Measurements from ENCODE around the gene SOSTDC1.
"Not testable (repeated sequence)": the region's sequence is repeated elsewhere in the genome, so short reads cannot be mapped to it uniquely, and the experiment has no call there.

The SOSTDC1 gene

DNA sequence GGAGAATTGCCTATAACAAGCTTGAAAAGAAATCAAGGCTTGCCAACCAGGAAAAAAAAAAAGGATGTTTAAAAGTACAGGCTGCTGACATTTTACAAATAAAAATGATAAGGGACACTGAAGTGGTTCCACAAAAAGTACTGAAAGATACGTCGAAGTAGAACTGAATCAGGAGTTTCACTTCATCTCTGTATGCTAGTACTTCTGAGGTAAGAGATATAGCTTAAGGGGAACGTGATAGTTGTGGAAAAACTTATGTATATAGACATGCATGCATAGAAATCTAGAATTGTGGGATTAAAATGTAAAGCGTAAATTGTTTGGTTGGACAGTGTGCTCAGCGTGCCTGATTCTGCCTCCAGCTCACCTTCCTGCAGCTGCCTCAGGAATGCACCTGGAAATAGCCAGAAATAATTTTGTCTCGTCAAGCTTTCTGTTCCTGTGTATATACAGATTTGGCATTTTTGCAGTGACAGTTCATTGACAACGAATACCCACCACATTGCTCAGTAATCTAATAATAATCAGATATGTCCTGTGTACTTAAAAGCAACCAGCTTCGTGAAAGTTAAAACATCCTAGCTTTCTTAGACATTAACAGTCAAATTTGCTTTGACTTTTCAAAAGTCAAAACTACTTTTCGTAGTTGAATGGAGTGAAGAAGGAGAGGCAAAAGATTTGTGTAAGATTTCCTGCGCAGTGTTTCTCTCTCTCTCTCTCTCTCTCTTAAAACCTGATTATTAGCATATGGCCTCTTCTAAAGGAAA is 1.4 kb downstream of the SOSTDC1 start:
- no peak for FAIRE-seq
- no peak for DNase-seq (ENCODE audit: extremely low spot score, insufficient read length, low read depth)

DNA sequence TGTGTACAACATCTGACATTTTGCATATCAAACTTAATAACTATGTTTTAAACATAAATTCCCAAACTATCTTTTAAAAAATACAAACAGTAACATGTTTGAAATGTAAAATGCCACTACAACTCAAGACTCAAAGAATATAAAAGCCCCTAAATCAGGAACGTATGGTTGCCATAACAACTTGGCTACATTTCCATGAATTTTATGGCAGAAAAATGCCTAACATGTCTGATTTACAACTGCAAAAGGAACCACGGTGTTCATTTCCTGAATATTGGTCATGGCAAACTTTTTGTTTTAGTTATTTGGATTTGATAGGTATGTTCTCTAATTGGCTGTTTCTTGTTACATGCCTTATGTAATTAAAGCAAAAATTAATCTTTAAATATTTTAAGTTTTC is 2.0 kb downstream of the SOSTDC1 start:
- DNase-seq (ENCODE audit: extremely low spot score, insufficient read length, low read depth) (no peak), FAIRE-seq (no peak)

DNA sequence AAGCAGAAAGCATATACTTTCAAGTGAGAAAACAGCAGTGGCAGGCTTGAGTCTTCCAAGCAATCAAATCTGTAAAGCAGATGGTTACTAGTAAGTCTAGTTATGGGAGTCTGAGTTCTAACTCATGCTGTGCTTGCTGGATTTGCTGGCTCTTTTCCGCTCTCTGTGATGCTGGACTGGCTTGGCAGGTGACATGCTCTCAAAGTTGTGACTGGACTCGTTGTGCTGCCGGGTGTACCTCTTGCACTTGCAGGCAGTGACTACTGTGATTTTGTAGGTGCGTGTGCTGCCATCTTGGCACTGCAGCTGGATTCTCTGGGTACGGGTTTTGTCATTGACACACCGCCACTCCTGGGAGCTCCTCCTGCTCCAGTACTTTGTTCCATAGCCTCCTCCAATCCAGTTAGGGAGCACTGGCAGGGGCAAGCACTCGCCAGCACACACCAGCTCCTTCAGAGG is 3.1 kb downstream of the SOSTDC1 start:
- DNase-seq (ENCODE audit: extremely low spot score, insufficient read length, low read depth) (no peak), FAIRE-seq (no peak)

DNA sequence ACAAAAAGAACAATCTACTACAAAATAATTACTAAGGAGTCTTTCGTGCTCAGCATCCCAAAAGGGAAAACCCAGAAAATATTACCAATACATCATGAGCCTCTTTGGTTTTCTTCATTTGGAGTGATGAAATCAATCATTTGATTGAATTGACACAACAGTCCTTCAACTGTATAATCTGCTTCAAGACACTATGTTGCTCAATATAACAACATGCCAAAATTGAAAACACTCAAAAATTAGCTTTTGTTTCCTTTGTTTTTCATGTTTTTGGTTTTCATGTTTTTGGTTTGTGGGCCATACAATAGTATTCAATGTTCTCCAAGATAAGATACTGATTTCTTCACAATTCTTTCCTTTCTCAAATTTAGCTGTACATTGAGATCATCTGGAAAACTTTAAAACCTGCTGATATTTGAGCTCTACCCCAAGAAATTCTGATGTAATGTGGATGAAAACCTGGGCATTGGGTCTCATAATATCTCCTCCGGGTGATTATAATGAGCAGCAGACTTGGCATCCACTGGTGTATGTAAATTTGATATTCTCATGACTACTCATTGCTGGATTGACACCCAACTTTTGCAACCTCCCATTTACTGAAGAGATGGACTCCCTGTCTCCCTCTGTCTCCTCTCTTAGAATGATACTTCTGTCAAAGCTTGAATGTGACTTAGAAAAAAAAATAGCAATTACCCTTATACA is 4.6 kb downstream of the SOSTDC1 start:
- DNase-seq (ENCODE audit: extremely low spot score, insufficient read length, low read depth) (no peak), FAIRE-seq (no peak)

DNA sequence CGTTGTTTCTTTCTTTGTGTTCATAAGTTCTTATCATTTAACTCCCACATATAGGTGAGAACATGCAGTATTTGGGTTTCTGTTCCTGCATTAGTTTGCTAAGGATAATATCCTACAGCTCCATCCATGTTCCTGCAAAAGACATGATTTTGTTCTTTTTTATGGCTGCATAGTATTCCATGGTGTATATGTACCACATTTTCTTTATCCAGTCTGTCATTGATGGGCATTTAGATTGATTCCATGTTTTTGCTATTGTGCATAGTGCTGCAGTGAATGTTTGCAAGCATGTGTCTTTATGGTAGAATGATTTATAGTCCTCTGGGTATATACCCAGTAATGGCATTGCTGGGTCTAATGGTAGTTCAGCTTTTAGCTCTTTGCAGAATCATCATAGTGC is 9.2 kb downstream of the SOSTDC1 start:
- not testable (repeated sequence) for DNase-seq (ENCODE audit: extremely low spot score, insufficient read length, low read depth); FAIRE-seq

DNA sequence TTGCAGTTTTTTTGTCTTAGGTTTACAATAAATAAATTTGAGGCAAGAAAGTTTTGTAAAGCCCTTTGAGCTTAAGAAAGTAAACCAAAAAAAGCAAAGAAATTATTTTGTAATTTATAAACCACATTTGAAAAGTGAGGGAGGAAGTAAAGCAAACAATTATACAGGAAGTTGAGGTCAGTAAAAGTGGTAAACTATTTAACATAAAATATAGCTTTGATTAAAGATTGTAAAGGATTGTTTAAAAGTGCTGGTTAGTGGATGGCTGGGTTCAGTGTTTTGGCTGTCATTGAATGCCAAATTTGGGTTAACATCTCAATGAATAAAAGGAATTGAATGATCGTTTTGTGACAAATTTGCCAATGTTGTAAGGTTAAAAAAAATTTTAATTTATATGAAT is 9.9 kb downstream of the SOSTDC1 start:
- DNase-seq (ENCODE audit: extremely low spot score, insufficient read length, low read depth) (no peak), FAIRE-seq (no peak)

DNA sequence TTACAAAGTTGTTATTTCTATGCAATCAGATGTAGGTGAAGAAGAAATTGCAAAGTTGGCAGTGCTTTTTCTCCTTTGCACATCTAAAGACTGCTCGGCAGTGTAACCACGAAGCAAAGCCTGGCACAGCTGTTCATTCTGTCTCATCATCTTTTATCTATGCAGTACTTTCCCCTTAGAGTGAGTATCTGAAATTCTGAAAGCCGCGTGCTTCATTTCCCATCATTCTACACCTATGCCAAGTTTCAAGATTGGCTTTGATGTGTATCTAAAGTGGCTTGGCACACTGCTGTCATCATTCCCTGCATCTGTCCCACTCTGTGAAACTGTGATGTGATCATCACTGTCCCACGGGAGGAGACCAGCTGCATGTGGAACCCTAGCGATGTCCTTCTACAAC is 15.2 kb downstream of the SOSTDC1 start:
- no peak for FAIRE-seq
- no peak for DNase-seq (ENCODE audit: extremely low spot score, insufficient read length, low read depth)

DNA sequence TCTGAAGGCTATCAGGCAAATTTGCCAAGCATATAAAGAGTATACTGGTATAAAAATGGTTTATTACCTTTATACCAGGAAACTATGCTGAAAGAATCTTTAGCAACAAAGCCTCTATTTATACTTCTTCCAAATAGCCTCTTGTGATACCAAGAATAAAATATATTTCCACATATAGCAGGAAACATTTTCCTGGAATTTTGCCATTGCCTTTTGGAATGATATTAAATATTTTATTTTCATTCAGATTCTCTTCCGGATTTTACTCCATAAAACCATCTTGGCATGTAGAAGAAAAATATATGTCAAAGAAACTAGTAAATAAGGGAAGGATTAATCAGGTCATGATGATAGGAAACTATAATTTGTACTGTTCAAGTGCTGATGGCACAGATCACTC is 17.7 kb downstream of the SOSTDC1 start:
- FAIRE-seq = no peak
- no peak for DNase-seq (ENCODE audit: extremely low spot score, insufficient read length, low read depth)

DNA sequence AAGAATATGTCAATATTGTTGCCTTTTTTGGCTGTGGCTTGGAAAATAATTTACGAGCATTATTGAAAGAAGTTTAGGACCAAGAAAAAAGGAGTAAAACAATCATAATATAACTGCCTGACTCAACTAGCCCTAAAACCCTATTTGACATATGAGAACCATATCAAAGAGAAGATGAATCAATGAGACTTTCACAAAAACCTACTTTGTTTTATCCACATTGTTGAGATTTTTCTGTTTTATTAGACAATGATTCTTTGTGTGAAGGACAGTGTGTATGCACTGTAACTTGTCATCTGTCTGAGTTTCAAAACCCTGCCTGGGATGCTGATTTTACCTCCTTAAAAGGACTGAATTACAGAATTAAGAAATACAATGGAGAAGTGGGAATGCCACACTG is 19.0 kb downstream of the SOSTDC1 start:
- no peak for FAIRE-seq

DNA sequence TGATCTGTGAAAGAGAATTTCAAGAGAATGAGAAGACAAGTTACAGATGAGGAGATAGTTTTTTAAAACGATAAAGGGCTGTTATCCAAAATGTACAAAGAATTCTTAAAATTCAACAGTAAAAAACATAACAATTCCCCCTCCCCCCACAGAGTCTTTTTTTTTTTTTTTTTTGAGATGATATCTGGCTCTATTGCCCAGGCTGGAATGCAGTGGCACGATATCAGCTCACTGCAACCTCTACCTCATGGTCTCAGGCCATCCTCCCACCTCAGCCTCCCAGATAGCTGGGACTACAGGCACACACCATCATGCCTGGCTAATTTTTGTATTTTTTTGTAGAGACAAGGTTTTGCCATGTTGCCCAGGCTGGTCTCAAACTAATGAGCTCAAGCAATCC is 21.7 kb downstream of the SOSTDC1 start:
- not testable (repeated sequence) for FAIRE-seq; DNase-seq (ENCODE audit: extremely low spot score, insufficient read length, low read depth)

More for the DNA sequence above, 19.0 kb downstream of the SOSTDC1 start:
- DNase-seq (ENCODE audit: extremely low spot score, insufficient read length, low read depth) = no peak

DNA sequence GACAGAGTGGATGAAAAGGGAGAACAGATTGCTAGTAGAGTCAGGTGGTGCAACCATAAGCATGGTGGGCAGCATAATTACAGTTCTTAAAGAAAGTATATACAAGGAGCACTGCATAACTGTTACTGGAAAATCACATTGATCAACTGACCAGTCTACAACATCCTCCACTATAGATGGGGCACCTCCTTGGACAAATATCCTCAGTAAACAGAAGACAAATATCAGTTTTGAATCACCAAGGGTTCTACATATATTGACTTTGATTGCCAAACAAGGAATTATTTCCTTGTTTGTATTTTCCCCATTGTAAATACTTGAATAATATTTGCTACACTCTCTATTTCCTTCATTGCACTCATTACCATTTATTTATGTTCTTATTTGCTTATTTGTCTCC is 26.6 kb downstream of the SOSTDC1 start:
- FAIRE-seq (no peak), DNase-seq (ENCODE audit: extremely low spot score, insufficient read length, low read depth) (no peak)

DNA sequence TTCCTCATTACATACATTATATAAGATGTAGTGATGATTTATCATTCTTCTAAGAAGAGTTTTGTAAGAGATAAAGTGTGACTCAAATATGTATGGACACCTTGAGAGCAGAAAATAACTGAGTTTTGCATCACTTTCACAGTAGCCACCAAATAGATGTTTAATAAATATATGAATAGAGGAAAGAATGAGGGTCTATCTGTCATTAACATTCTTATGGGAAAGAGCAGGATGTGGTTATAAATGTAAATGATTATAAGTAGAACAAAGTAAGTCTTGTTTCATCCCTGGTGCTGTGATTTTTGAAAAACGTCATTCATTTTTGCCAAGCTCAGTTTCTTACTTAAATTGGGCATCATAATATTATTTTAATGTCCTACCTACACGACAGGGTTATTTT is 29.2 kb downstream of the SOSTDC1 start:
- no peak for FAIRE-seq
- DNase-seq (ENCODE audit: extremely low spot score, insufficient read length, low read depth) = no peak

DNA sequence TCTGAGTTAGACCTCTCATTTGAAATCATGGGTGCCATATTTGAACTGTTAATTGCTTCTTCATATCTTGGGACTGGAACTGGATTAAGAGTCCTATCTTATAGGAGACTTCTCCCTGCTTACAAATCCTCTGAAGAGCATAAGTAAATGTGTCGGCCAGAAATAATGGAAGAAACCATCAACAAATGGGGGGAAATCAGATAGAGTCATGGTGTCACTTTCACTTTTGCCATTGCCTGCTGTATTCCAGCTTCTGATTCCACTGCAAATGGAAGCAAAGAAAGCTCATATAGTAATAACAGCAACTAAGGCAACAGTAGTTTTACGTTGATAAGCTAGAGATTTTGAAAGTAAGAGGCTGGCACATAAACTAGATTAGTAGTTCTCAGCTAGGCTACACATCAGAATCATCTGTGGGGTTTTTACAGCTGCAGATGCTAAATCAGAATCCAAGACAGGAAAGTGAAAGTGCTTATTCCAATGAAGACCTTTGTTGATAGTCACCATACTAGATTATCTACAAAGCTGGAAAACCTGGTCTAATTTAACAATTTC is 31.9 kb downstream of the SOSTDC1 start:
- no peak for DNase-seq (ENCODE audit: extremely low spot score, insufficient read length, low read depth)
- no peak for FAIRE-seq

DNA sequence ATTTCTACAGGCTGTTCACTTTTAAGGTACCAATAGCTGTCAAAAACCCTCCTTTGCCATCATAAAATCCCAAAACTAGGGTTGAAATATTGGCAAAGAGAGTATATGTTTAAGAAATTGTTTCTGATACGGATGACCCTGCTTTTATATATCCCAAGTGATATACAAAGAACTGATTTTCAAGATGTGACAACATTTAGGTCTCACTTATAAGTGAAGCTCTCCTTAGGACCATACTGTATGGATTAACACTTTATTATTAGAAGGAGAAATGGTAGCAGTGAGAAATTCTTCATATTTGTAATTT is 33.2 kb downstream of the SOSTDC1 start:
- no peak for FAIRE-seq
- no peak for DNase-seq (ENCODE audit: extremely low spot score, insufficient read length, low read depth)

DNA sequence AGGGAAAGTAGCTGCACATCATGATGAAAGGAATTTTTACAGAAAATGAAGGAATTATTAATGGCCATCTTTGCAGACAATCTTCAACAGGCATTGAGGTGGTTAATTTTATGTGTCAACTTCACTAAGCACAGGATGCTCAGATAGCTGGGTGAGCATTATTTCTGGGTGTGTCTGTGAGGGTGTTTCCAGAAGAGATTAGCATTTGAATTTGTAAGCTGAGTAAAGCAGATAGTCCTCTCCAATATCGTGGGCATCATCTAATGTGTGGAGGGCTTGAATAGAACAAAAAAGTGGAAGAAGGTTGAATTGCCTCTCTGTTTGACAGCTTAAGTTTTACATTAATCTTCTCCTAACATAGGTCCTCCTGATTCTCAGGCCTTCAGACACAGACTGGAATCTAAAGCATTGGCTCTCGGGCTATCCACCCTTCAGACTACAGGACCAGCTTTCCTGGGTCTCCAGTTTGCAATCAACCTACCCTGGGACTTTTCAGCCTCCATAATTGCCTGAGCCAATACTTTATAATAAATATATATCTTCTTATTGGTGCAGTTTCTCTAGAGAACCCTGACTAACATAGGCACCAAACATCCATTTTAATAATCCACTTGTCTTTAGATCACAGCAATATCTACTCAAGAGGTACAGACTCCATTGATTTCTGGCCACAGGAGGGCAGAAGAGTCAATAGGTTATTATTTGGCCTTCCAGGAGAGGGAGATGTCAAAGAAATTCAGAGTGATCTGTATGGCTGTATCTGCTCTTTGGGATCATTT is 33.7 kb downstream of the SOSTDC1 start:
- no peak for DNase-seq (ENCODE audit: extremely low spot score, insufficient read length, low read depth)
- no peak for FAIRE-seq

DNA sequence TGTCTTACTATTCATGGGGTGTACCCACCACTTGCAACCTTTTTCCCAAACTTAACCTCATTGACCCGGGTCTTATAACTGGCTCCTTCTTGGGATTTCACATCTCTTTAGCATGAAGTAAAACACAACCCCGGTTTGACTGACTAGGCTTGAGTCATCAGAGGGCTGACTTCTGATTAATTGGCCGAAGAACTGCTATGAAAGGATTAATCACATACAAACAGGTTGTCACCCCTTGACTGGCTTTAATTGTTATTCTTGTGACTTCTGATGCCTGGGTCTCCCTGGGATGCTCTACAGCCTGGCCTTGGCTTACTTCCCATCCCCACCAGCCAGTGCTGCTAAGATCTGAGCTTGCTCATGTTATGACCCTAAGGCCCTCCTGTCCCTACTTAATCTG is 35.4 kb downstream of the SOSTDC1 start:
- FAIRE-seq (no peak), DNase-seq (ENCODE audit: extremely low spot score, insufficient read length, low read depth) (no peak)

DNA sequence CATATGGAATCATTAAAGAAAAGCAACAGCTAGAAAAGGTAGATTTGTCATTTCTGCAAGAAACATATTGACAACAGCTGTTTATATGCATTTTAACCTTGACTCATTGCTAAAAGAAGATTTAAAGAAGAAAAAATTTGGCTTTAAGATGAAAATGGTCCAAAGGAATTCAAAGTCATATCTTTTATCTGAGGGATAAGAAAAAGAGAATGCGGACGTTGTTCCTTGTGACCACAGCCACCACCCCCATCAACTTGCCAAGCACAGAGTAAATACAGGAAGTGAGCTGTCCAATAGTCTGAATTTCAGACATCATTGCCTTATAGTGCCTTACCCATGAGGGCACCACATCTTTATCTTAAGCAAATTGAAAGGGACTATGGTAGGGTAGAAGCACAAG is 36.9 kb downstream of the SOSTDC1 start:
- no peak for FAIRE-seq
- no peak for DNase-seq (ENCODE audit: extremely low spot score, insufficient read length, low read depth)

DNA sequence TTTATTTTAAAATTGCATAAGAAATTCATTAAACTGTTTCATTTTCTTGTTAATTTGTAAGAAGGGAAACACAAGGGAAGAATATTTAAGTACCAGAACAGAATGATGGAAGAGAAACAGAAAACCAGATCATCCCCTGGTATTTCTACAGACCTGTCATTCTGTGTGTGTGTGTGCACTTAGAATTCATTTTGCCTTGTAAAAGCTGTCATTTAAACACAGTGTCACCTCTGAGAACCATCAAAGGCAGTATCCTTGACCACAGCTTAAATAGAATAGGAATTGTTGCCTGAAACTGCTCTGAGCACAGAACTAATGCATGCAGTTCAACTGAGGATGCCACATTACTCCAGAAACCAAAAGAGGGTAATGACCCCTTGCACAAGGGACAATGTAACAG is 37.4 kb downstream of the SOSTDC1 start:
- DNase-seq (ENCODE audit: extremely low spot score, insufficient read length, low read depth) = no peak
- FAIRE-seq = no peak

DNA sequence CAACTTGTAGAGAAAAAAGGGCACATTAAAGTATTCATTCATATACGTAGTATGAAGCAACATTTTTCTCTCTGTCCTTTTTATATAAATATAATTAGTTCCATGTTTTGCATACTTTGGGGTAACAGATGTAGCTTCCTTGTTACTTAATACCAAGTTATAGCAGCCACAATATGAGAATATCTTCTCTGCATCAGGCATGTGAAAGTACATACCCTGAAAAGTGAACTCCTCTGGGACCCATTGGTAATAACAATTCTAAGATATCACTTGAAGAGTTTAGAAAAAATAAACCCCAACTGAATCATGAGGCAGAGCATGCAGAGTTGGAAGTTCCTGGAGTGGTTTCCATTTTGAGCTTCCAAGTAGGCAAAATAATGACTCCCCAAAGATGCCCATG is 41.8 kb downstream of the SOSTDC1 start:
- DNase-seq (ENCODE audit: extremely low spot score, insufficient read length, low read depth) (no peak), FAIRE-seq (no peak)

DNA sequence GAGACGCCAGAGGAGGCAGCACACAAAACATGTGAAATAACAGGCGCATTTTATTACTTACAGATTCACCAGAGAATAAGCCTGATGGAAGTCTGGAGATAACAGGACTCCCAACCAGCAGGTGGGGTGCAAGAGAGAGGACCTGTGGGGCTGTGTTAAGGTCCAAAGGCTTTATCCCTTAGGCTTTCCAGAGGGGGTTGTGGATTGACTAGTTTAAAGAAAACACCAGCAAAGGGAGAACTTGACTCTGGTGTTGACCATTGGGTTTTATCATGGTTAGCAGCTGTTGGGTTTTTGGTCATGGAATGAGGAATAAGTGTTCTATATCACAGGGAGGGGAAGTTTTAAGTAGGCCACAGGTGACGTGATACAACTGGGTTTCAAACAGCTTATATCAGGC is 42.6 kb downstream of the SOSTDC1 start:
- DNase-seq (ENCODE audit: extremely low spot score, insufficient read length, low read depth) (no peak), FAIRE-seq (no peak)

DNA sequence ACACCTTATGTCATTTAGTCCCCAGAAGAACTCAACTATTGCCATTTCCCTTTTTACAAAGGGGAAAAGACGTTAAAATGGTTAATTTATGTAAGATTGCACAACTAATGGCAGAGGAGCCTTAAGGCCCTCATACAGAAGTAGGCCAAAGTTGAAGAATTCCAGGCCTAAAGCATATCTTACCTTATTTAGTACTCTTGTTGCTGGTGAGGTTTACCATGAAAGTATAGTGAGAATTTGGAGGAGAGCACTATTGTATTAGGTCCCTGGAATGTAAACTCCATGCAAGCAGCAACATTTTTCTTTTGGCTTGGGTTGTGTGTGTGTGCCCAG is 43.5 kb downstream of the SOSTDC1 start:
- DNase-seq (ENCODE audit: extremely low spot score, insufficient read length, low read depth) (no peak), FAIRE-seq (no peak)
